ENCODE measurements around the gene F2.
A peak's percentile ranks its signal among the peaks of the same experiment; 100 is the strongest.

GRCh38 chr11:46724088-46724487 lies 5.1 kb downstream of the F2 start:
- TF ChIP-seq POLR2A (IDR thresholded peaks at IDR 0.05; ENCODE audit: insufficient read depth in 1 of 2, low read depth in 2 of 2, low read length in 2 of 2) (peak in 1 of 2 experiments; percentile 44; a peak in 1 of 4 replicates), ZNF614 (CRISPR knock-in tag; IDR thresholded peaks at IDR 0.05; ENCODE audit: borderline replicate concordance) (no peak), KLF16 (CRISPR knock-in tag; IDR thresholded peaks at IDR 0.05) (no peak), AGO2 (optimal IDR thresholded peaks at IDR 0.05; ENCODE audit: low read depth, low read length) (no peak), ZNF18 (CRISPR knock-in tag; IDR thresholded peaks at IDR 0.05; ENCODE audit: insufficient replicate concordance) (peak; percentile 40), CTCF (CRISPR knock-in tag; IDR thresholded peaks at IDR 0.05) (no peak), KDM5A (IDR thresholded peaks at IDR 0.05; ENCODE audit: borderline replicate concordance, low read length) (no peak), FOXA1 (IDR thresholded peaks at IDR 0.05) (no peak), FOXA1 (CRISPR knock-in tag; IDR thresholded peaks at IDR 0.05) (no peak), EHMT2 (IDR thresholded peaks at IDR 0.05; ENCODE audit: borderline replicate concordance, low read depth, low read length) (no peak)
